ENCODE measurements around the gene BLACAT1. TPM values are rescaled to one million over a fixed set of nuclear protein-coding genes. Genes with fewer than 3 reads are reported as not detected.

The BLACAT1 gene
- total RNA-seq, 1 donor from 2014 or later: 3.9 TPM

DNA sequence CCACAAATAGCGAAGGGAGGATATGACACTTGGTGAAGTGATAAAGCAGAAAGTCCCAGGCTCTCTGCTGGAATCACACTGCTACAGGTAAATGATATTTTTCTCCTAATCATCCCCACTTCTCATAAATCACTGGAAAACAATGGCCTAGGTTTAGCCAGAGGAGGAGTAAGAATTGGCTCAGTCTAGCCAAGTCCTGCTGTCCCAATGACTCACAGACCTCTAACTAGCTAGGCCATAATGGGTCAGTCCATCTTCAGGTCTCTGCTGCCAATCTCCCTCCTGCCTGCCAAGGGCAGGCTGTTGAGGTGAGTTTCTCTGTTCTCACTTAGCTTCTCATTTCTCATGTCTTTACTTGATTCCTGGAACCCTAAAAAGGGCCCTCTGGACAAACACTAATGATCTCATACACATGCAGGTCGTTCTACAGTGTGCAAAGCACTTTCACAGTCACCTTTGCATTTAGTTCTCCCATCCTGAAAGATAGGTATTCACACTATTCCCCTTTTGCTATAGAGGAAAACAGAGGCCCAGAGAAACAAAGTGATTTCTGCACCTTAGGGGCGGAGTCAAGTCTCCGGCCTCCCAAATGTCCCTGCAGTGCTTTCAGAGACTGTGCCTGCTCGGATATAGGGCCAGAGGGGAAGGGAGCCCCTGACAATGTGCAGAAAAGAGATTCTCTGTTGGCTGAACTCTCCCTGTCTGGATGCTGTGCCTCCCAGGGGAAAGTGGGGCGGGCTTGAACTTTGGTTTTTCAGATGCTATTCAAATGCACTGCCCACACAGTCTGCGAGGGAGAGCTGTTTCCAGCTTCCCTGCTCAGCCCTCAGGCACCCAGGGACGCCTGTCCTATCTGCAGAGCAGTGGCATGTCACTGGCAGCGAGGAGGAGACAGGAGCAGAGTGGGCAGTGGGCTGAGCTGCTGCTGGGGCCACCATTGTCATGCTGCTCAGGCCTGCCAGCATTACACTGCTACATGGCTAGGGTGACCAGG, 44.7 kb upstream of the BLACAT1 start:
- TF ChIP-seq, protein P1, sequence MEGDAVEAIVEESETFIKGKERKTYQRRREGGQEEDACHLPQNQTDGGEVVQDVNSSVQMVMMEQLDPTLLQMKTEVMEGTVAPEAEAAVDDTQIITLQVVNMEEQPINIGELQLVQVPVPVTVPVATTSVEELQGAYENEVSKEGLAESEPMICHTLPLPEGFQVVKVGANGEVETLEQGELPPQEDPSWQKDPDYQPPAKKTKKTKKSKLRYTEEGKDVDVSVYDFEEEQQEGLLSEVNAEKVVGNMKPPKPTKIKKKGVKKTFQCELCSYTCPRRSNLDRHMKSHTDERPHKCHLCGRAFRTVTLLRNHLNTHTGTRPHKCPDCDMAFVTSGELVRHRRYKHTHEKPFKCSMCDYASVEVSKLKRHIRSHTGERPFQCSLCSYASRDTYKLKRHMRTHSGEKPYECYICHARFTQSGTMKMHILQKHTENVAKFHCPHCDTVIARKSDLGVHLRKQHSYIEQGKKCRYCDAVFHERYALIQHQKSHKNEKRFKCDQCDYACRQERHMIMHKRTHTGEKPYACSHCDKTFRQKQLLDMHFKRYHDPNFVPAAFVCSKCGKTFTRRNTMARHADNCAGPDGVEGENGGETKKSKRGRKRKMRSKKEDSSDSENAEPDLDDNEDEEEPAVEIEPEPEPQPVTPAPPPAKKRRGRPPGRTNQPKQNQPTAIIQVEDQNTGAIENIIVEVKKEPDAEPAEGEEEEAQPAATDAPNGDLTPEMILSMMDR (conservative IDR thresholded peaks at IDR 0.05; ENCODE audit: low read depth, low read length): no peak
- no peak overlapping the region for H3K4me3 ChIP-seq (ENCODE audit: low read depth, low read length)
- DNase-seq (ENCODE audit: low read depth): no peak

DNA sequence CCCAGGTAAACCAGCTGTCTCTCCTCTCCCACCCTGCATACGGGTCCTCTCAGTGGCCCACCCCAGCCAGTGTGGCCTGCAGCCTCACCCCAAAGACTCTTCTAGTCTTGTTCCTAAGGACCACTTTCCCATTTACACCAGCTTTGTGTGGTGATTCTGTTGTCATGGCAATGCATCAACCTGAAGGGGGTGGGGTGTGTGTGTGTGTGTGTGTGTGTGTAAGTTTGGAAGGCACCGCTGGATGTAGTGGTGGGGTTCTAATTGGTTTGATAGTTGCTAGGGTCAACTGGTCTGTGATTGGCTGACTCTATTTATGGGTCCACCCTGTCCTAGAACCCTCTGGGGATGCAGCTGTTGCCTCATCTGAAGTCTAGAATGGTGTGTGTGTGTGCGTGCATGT, 43.9 kb upstream of the BLACAT1 start:
- TF ChIP-seq, protein P1 (conservative IDR thresholded peaks at IDR 0.05; ENCODE audit: low read depth, low read length): no peak
- no peak for DNase-seq (ENCODE audit: low read depth)
- no peak overlapping the region for H3K4me3 ChIP-seq (ENCODE audit: low read depth, low read length)

DNA sequence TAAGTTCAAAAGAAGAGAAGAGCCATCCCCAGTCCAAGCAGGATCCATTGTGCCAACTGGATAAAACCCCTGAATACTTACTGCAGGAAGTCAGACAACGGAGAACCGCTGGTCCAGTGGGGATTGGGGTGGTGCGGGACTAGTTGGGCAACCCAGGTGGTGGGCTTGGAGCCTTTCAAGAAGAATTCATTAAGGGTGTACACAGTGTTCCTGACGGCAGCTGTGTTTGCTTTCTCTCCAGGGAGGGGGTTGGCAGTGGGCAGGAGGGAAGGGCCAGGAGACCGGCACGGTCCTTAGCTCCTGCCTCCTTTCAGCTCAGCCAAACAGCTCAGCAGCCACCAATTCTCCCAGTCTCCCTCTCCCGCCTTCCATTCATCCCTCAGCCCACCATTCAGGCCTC, 41.5 kb upstream of the BLACAT1 start:
- no peak for DNase-seq (ENCODE audit: low read depth)
- no peak overlapping the region for H3K4me3 ChIP-seq (ENCODE audit: low read depth, low read length)
- TF ChIP-seq, protein P1 (conservative IDR thresholded peaks at IDR 0.05; ENCODE audit: low read depth, low read length): no peak

DNA sequence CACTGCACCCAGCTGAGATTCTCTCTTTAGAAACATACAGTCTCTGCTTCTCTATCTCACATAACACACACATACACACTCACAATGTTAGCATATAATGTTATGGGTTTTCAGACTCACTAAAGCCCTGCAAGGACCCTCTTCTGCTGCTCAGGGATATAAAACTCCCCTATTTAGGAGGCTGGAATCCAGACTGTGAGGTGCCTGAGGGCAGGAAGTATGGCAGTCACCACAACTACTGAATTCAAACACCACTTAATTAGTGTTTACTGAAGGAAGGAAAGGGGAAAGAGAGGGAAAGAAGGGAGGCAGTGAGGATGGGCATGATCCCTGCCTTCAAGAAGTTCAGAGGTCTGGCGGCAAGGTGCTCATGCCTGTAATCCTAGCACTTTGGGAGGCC, 40.8 kb upstream of the BLACAT1 start:
- TF ChIP-seq, protein P1 (conservative IDR thresholded peaks at IDR 0.05; ENCODE audit: low read depth, low read length): no peak
- no peak for DNase-seq (ENCODE audit: low read depth)
- H3K4me3 ChIP-seq (ENCODE audit: low read depth, low read length): no peak overlapping the region

DNA sequence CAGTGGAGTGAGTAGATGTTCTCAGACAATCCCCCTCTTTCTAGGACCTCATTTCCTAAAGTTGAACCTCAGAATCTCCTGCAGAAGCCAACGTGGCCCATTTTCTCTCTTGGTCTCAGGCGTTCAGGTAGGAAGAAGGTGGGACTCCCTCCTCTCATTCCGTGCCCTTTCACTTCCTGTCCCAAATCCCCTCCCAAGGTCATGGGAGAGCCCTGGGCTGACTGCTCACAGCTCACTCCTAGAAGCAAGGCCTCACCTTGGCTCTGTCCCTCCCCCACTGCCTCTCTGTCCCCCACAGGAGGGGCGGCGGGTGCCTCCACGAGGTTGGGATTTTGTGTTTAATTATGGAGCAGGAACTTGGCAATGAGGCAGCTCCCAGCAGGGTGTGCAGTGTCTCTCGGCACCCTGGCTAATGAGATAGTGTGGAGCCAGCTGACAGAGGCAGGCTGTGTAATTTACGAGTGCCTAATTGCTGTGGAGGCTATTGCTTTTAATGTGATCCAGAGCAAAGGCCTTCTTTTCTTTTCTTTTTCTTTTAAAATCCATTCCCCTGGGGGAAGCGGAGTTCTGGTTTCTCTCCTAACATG, 39.5 kb upstream of the BLACAT1 start:
- DNase-seq (ENCODE audit: low read depth): no peak
- H3K4me3 ChIP-seq (ENCODE audit: low read depth, low read length): no peak overlapping the region
- TF ChIP-seq, protein P1 (conservative IDR thresholded peaks at IDR 0.05; ENCODE audit: low read depth, low read length): no peak

DNA sequence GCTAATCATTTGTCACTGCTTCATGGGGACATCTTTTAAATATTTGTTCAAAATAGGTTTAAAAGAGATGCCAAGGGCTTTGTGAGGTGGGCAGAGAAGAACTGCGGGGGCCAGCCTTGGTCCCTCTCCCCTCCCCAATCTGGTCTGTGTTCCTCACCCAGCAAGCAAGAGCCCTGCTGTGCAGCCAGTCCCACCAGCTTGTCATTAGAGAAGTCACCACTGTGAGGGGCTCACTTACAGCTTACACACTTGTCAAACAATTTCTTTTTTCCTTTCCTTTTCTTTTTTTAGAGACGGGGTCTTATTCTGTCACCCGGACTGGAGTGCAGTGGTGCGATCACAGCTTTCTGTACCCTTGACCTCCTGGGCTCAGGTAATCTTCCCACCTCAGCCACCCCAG, 38.3 kb upstream of the BLACAT1 start:
- no peak overlapping the region for H3K4me3 ChIP-seq (ENCODE audit: low read depth, low read length)
- no peak for DNase-seq (ENCODE audit: low read depth)
- TF ChIP-seq, protein P1 (conservative IDR thresholded peaks at IDR 0.05; ENCODE audit: low read depth, low read length): no peak

Data from epithelial cell of proximal tubule (primary cell).